Measurements from ENCODE around the gene SEZ6.
A peak's percentile ranks its signal among the peaks of the same experiment; 100 is the strongest.

SEZ6 gene

GRCh38 chr17:29007456-29007855 is 1.6 kb upstream of the SEZ6 start:
- DNase-seq (ENCODE audit: extremely low read depth in 1 of 2, low read depth in 1 of 2) = no peak

- no peak for DNase-seq (ENCODE audit: extremely low read depth in 1 of 2, low read depth in 1 of 2)
Observed at GRCh38 chr17:29004081-29004692, 1.6 kb downstream of the SEZ6 start.

GRCh38 chr17:29003289-29003688 is 2.5 kb downstream of the SEZ6 start:
- no peak for DNase-seq (ENCODE audit: extremely low read depth in 1 of 2, low read depth in 1 of 2)

- no peak for DNase-seq (ENCODE audit: extremely low read depth in 1 of 2, low read depth in 1 of 2)
Observed at GRCh38 chr17:29002811-29003210, 3.0 kb downstream of the SEZ6 start.

- no peak for DNase-seq (ENCODE audit: extremely low read depth in 1 of 2, low read depth in 1 of 2)
Observed at GRCh38 chr17:29000973-29001372, 4.9 kb downstream of the SEZ6 start.

- DNase-seq (ENCODE audit: extremely low read depth in 1 of 2, low read depth in 1 of 2) = no peak
Observed at GRCh38 chr17:28999206-28999605, 6.6 kb downstream of the SEZ6 start.

GRCh38 chr17:28997806-28998205 is 8.0 kb downstream of the SEZ6 start:
- DNase-seq (ENCODE audit: extremely low read depth in 1 of 2, low read depth in 1 of 2) = no peak

GRCh38 chr17:28996554-28997096 is 9.2 kb downstream of the SEZ6 start:
- no peak for DNase-seq (ENCODE audit: extremely low read depth in 1 of 2, low read depth in 1 of 2)

GRCh38 chr17:28993645-28994426 is 12.0 kb downstream of the SEZ6 start:
- DNase-seq (ENCODE audit: extremely low read depth in 1 of 2, low read depth in 1 of 2) = no peak

GRCh38 chr17:28992625-28993600 is 12.9 kb downstream of the SEZ6 start:
- no peak for DNase-seq (ENCODE audit: extremely low read depth in 1 of 2, low read depth in 1 of 2)

- DNase-seq (ENCODE audit: extremely low read depth in 1 of 2, low read depth in 1 of 2) = no peak
Observed at GRCh38 chr17:28992185-28992584, 13.6 kb downstream of the SEZ6 start.

GRCh38 chr17:28991779-28992178 is 14.1 kb downstream of the SEZ6 start:
- DNase-seq (ENCODE audit: extremely low read depth in 1 of 2, low read depth in 1 of 2) = no peak

- no peak for DNase-seq (ENCODE audit: extremely low read depth in 1 of 2, low read depth in 1 of 2)
Observed at GRCh38 chr17:28989028-28989427, 16.8 kb downstream of the SEZ6 start.

- DNase-seq (ENCODE audit: extremely low read depth in 1 of 2, low read depth in 1 of 2) = no peak
Observed at GRCh38 chr17:28988475-28988874, 17.4 kb downstream of the SEZ6 start.

- no peak for DNase-seq (ENCODE audit: extremely low read depth in 1 of 2, low read depth in 1 of 2)
Observed at GRCh38 chr17:28986714-28987655, 18.8 kb downstream of the SEZ6 start.

GRCh38 chr17:28985950-28986713 is 19.7 kb downstream of the SEZ6 start:
- no peak for DNase-seq (ENCODE audit: extremely low read depth in 1 of 2, low read depth in 1 of 2)

- DNase-seq (ENCODE audit: extremely low read depth in 1 of 2, low read depth in 1 of 2) = no peak
Observed at GRCh38 chr17:28983286-28984230, 22.3 kb downstream of the SEZ6 start.

- DNase-seq (ENCODE audit: extremely low read depth in 1 of 2, low read depth in 1 of 2) = peak; percentile 13 to 25
Observed at GRCh38 chr17:28982131-28982793, 23.6 kb downstream of the SEZ6 start.

Measured in stimulated activated CD8-positive, alpha-beta memory T cell treated with anti-CD3 and anti-CD28 coated beads, Interleukin-7, amount 100 ng/mL, for 48 hours (primary cell).